NB4 (cell line): ENCODE data around the gene AFF1.

Source experiments
- CTCF ChIP-seq: IDR thresholded peaks from one replicate; pipeline ENCODE4 v1.5.1; 2012; ENCODE audit warnings: low read depth, low read length
- MAX ChIP-seq: IDR thresholded peaks from 2 replicates; pipeline ENCODE4 v1.6.1; 2011; ENCODE audit warnings: low read depth, low read length

DNA sequence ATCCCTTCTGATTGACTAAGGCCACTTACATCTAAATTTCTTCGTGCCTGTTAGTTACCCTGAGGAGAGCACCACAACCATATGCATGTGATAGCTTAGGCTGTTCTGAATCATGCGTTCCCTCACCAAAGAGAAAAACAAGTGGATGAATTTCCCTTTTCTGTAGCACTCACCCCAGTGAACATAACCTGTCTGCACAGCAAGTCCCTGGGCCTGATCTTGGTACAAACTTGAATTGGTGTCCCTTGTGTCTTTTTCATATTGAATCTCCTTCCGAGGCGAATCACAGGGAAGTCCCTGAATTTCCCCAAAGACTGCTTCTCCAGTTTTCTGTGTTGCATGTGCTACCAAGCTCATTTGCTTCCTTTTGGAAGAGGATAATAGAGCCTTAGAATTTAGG lies 185.2 kb downstream of the AFF1 start:
- TF ChIP-seq CTCF (no peak), MAX (no peak)
